ENCODE results near the gene SETBP1. TPM values are rescaled to one million over a fixed set of nuclear protein-coding genes. Genes with fewer than 3 reads are reported as not detected.

Gene SETBP1
- total RNA-seq, 1 donor from 2014 or later = 51.0 TPM

DNA sequence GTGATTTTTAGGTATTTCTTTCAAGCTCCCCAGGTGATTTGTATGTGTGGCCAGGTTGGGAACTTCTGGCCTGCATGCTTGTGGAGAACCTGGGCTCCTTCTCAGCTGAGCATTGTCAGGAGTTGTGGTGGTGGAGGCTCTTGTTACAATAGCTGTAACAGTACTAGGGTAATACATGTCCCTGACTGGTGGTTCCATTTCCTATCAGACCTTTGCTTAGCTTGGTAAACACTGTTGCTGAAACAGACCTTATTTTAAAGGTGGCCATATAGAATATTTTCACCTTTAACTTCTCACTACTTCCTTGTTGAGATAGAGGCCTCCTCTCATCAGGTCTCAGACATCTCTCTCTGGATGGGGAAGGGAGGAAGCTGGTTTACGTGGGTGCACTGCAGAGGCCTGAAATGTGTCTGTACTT is 79.2 kb downstream of the SETBP1 start:
- DNase-seq (ENCODE audit: low spot score) = no peak

DNA sequence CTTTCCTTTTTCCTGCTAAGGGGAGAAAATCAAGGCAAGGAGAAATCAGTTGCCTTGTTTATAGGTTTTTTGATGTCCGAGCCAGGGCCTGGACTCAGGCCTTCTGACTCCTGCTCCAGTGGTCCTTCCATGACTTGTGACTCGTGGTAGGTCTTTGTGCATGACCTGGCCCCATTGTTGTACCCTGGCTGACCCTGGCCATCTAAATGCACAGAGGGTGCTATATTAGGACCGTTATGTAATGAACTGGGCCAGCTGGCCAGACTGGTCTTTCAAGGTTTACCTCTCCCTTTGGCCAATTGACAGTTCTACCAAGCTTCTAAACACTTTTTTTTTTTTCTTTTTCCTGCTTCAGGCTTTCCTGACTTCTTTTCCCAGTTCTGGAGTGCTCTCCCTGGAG is 81.1 kb downstream of the SETBP1 start:
- DNase-seq (ENCODE audit: low spot score) = no peak

DNA sequence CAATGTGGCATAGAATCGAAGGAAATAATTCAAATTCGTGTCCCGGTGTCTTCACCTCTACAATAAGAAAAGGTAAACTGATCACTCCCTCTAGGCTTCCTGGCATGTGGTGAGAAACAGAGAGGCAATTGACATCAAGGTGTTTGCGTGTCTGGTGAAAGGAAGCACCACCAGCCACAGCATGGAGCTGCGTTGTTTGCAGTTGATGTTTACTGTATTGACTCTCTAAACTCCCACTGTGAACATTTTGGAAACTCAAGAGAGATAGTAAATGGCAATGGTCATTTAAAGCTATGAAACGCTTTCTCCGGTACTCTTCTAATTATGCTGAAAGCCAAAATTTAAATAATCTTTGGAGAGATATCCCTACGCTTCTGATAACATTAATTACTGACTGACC is 82.6 kb downstream of the SETBP1 start:
- no peak for DNase-seq (ENCODE audit: low spot score)

DNA sequence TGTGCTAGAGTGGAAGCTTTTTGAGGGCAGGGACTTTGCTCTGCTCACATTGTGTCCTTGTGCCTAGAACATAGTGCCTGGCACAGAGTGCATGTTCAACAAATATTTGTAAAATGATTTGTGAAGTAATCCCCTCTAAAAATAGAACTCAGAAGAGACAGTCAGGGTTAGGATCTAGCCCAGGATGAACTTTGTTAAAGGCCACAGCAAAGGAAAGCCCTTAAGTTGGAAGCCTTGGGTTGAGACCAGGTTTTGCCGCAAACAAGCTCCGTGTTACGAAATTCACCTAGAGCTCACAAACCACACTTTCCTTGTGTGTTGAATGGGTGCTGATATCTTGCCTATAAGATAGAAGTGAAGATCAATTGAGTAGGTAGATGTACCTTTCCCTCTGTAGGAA is 84.2 kb downstream of the SETBP1 start:
- DNase-seq (ENCODE audit: low spot score) = no peak

DNA sequence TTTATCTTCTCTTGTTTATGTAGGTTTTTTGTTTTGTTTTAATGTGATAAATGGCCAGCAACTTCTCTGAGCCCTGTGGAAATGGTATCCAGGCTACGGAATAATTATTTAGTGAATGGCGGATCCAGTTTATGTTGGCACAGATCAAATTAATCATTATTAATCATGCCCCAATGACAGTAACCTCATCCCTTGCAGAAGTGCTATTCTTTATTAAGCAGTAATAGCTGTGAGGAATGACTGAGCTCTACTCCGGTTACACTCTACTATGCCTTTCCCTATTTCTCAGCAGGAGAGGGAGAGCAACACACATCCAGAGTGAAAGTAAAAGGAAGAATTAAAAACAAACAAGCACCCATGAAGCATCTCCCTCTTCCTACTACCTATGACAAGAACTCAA is 84.8 kb downstream of the SETBP1 start:
- DNase-seq (ENCODE audit: low spot score) = no peak

DNA sequence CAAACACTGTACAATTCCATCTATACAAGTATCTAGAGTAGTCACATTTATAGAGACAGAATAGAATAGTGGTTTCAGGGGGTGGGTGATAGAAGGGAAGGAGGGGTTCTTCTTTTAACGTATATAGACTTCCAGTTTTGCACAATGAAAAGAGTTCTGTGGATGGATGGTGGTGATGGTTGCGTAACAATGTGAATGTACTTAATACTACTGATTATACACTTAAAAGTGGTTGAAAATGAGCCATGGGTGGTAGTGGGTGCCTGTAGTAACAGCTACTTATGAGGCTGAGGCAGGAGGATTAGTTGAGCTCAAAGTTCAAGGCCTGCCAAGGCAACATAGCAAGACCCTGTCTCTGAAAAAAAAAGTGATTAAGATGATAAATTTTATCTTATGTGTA is 85.8 kb downstream of the SETBP1 start:
- DNase-seq (ENCODE audit: low spot score) = no peak

DNA sequence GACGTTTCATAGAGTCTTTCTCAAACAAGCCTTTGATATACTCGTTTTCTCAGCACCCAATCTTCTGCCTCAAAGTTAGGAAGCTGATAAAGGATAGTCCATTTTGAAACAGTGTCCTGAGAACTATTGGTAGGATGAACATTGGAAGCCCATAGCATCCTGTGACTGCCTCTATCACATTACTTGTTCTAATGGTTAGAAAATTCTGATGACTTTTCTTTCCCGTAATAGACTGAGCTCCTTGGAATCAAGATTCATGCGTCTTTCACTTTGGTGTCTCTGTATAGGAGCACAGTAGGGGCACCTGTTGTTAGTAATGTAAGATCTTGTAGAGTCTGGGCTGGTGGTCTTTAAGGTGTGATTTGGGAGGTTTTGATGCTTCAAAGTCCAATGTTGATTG is 87.1 kb downstream of the SETBP1 start:
- DNase-seq (ENCODE audit: low spot score) = no peak

DNA sequence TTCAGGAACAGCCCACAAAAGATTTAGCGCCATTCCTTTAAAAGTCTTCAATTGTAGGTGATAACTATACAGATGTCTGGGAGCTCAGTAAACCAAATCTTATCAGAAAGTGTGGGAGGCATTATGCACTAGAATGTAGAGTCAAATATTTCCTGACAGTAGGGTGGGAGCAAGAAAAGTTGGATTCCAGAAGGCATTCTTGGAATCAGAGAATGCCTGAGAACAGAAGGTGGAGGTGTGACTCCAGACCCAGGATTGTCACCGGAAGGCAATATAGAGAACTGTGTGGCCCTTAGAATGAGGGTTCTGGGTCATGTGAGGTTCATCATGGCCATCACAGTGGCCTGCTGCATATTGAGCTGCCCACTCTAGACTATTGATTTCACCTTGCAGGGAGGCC is 90.0 kb downstream of the SETBP1 start:
- DNase-seq (ENCODE audit: low spot score) = no peak

DNA sequence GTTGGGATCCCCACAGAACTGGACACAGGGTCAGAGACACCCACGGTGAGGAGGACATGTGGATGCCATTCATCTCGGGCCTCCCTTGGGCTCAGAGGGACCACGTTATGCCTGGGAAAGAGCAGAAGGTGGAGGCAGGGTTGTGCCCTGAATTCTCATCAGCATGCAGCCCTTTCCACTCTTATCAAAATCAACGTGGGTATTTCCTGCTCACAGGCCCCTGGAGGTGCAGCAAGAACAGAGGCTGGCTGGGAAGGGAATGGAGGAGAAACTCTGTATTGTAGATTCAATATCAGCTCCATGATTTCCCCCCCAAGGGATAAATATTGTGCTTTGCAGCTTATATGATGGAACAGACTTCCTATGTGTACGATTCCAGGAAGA is 90.9 kb downstream of the SETBP1 start:
- no peak for DNase-seq (ENCODE audit: low spot score)

DNA sequence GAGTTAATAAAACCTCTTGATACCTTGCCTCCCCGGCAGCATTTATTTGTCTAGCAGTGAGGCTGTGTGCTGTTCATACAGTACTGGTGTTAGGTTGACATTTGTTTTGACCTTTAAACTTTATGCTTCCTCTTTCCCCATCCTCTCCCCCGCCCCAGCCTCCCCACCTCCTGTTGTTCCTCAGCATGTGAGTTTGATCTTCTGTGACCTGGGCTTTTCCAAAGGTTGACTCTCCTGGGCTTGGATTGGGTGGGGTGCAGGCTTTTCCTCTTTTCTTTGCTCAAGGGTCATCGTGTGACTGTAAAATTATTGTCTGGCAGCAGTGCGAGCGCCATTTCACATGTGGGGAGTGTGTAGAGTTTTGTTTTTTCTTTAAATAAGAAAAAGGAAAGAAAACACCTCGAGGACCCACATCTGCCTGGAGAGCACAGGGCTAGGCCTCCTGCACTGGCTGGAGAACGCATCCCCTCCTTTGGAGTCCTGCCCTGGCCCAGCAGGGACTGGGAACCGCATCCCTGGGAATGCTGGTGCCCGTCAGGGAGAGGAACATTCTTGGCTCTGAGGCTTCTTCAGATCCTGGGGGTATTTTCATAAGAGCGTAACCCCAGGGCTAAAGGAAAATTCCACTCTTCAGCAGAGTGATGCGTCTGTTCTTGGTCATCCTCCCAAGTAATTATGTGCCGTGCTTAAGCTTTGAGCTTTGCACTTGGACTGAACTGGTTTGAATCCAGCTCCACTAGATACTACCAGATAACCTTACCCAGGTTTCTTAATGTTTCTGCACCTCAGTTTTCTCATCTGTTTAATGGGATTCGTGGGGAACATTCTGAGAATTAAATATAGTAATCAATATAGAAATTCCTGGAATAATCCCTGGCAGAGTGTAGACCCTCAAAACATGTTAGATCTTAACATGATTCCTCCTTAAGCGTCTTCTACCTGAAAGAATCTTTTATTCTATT is 91.5 kb downstream of the SETBP1 start:
- no peak for DNase-seq (ENCODE audit: low spot score)

DNA sequence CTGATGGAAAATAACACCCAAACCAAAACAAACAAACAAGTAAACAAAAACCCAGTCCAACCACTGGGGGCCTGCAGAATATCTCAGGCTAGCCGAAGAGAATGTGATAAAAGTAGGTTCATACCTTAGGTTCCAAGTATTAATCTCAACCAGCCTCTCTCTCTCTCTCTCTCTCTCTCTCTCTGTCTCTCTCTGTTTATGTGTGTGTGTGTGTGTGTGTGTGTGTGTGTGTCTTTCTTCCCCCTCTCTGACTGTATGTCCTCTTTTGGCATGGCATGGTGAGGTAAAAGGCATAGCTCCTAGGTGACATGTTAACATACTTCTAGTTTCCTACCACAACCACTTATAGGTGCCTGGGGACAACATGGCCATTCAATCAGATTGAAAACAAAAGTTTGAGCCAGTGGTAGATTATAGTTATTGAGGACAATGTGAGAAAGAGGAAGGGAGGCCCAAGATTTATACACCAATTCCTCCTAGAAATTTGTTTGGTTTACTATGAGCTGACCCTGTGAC is 93.0 kb downstream of the SETBP1 start:
- no peak for DNase-seq (ENCODE audit: low spot score)

DNA sequence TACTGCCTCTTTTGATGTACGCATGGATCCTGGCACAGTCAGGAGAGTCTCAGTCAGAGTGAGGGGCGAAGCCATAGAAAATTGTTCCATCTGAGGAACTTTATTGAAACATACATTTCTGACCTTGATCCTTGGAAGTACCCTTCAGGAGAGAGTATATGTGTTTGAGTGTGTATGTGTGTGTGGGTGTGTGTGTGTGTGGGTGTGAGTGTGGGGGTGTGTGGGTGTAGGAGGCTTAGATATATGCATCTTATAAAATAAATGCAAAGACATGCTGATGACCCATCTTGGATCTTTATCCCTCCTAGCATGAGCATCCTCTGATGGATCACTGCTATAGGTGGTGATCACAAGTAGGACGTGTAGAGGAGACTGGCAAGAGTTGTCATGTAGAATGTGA is 93.5 kb downstream of the SETBP1 start:
- no peak for DNase-seq (ENCODE audit: low spot score)

DNA sequence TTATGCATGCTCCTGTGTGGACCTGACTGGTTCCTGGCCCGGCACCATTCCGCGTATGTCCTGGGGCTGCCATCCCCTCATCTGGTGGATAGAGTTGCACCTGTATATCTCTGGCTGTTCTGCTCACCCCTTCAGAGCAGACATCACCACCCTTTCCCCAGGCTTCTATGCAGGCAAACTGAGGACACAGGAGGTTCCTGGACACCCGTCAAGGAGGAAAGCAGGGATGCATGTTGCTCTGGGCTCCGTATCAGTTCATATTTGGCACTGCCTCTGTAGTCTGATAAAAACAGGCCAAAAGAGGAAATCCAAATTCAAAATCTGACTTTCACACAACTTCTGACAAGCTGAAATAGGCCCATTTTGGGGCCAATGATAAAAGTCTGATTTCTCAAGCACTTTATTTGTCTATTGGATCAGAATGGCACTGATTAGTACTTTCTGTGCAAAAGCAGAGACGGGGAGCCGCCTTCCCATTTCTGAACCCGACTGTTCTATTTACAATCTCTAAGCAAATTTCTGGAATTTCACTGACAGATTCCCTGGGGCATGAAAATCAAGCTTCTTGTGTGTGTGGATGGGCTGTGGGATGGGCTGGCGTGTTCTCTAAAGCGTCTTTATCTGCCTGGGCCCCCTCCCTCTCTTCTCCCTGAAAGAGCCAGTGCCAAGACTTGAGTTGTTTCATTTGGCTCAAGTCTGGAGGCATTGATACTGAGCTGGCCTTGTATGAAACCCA is 96.9 kb downstream of the SETBP1 start:
- DNase-seq (ENCODE audit: low spot score) = peak; percentile 45

DNA sequence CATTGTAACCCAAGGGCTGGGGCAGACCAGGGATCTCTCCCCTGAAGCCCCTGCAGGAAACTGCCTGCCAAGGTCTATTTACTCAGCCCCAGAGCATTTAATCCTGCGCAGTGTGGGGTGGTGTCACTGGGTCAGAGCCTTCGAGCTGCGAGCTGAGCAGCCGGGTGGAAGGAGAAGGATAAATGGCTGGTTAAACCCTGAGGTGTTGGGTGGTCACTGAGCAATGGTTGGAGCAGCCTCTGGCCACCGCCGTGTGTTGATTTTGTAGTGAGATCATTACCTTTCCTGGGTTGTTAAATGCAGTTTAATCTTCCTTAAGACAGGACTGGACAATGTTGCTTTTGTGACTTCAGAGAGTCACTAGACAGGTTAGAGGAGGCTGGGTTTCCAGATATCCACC is 98.1 kb downstream of the SETBP1 start:
- no peak for DNase-seq (ENCODE audit: low spot score)

DNA sequence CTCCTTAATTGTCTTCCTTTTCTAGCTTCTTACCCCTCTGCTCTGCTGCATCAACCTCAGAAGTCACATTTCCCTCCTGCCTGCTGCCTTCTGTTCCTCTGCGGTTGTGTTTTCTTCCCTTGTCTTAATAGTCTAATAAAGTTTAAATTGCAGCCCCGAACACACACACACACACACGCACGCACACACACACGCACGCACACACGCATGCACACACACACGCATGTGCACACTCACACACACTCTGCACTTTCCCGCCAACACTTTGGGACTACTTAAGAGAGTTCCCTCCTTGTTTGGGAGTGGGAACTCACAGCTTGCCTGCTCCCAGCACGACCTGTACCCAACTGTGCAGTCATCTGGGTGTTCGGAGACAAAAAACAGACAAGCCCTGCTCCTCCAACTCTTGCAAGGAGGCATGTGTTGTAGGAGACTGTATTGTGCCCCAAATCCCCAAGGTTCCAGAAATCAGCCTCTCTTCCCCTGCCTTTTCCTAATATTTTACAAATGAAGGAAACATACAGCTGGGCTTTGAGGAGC is 99.1 kb downstream of the SETBP1 start:
- no peak for DNase-seq (ENCODE audit: low spot score)

DNA sequence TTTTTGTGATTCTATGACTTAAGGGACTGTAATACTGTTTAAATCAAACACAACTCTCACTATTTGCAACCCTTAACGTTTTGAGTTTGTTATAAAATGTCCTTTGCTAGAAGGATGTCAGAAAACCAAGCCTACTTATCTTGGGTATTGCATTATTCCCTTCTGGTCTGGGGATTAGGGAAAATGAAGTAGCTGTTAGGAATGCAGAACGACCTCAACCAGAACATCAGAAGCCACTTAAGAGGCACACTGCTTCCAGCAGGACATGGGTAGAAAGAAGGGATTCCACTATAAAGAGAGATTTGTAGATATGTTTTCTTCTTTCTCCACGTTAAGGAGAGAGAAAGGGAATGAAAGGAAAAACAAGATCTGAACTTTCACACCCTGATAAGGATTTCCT is 101.2 kb downstream of the SETBP1 start:
- no peak for DNase-seq (ENCODE audit: low spot score)

DNA sequence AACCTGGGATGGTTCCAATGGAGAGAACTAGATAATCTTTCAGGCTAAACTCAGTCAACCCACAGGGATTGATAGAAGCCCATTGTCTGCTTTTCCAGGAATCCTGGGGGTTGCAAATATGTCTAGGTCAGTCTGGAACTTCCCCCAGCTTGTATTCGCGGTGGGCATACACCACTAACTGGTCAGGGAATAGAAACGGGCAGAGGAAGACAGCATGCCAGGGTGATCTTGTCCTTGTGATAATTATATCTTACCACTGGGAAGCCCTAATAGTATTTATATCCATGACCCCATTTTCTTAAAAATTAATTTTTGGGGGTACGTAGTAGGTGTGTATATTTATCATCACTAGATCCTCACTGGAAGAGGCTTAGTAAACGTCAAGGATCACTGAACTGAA is 101.9 kb downstream of the SETBP1 start:
- DNase-seq (ENCODE audit: low spot score) = no peak

DNA sequence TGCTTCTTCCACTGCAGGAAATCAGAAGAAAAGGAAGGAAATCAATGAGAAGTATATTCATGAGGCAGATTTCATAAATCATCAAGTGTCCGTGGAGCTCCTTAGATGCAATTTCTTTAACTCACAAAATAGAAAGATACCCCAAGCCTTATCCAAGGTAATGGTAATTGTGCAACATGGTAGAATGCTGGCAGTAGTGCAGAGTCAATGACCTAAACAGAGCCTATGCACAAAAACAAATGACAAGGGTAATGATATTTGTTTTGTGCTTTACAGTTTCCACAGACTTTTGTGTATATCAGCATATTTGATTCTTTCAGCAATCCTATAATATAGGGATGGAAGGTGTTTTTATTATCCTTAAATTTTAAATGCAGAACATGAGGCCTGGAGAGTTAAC is 102.7 kb downstream of the SETBP1 start:
- no peak for DNase-seq (ENCODE audit: low spot score)

DNA sequence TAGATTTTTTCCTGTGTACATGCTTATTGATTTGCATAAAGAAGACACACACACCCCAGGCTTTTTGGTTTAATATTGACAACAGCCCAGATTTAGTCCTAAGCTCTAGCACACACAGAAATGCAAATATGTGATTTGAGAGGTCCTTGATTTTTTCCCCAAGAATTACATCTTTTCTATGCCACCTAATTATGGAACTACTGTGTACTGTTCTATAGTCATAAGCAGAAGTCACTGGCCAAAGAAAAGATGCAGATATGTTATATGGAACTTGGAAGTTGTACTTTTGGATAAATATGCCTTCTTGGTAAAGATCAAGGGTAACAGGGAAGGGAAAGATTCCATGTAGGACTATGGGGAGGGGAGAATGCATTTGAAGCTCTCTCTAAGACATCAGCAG is 105.6 kb downstream of the SETBP1 start:
- no peak for DNase-seq (ENCODE audit: low spot score)

DNA sequence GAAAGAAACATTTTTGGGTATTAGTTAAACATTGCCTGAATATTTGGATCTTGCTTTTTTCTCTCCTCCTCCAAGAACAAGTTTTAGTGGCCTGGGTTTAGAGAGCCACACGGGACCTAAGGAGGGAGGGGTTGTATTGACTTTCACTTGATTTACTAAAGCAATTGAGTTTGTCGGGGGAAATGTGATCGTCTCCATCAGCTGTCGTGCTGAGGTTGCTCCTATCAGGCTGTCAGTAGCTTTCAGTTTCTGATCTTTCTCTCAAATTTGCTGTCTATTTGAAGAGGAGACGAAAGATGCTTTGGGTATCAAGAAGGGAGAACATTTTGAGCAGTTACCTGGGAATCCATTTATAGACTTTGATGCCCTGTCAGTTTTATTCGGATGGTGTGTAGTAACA is 106.0 kb downstream of the SETBP1 start:
- DNase-seq (ENCODE audit: low spot score) = no peak

DNA sequence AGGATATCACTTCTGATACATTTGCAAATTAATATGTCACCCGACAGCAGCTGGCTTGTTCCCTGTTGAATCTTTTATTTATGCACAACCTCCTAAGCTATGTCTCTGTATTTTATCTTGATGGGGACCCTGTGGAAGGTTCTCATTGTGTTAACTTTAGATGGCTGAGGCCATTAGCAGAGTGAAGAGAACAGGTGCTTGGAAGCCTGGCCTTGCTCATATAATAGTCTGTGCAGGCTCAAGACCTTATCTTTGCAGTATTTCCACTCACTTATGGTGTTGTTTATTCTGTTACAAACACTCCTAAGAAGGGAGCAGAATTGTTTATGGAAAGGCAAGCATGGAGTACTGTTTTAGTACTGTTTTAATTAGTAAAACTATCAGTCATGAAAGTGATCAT is 107.6 kb downstream of the SETBP1 start:
- DNase-seq (ENCODE audit: low spot score) = no peak

DNA sequence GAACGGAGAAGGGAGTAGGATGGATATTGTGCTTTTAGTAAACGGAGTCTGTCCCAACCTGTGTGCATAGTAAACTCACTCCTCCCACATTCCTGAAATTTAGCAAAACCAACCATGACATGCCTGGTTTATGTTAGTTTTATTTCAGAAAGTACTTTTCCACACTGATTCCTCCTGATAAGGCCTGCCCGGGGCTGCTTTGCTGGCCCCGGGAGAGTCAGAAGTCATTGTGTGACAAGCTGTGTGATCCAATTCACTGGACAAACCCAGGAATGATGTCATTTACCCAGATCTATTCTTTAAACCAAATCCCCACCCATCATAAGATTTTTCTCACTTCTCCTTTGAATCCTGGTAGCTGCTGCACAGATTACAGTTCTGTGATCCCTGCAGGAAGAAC is 109.0 kb downstream of the SETBP1 start:
- peak; percentile 48 for DNase-seq (ENCODE audit: low spot score)

DNA sequence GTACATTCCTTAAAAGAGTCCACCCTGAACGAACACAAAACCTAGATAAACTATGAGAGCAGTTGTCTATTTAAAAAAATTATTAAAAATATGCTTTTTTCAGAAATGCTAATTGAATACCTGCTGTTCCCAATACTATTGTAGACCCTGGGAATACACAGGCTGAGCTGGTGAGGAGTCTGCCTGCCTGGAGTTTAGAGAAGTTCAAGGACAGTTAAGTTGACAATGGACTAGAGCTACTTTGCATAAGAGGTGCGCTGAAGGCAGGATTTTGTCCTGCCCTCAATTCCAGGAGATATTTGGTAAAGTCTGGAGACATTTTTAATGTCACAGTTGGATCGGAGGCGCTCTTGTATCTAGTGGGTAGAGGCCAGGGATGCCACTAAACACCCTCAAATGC is 110.2 kb downstream of the SETBP1 start:
- no peak for DNase-seq (ENCODE audit: low spot score)
